GM19351 (cell line): Measurements from ENCODE around the gene PLCH2.

ENCODE experiments used
- ATAC-seq: cut with Tn5 transposase; IDR thresholded peaks from one replicate; pipeline ENCODE4 v1.9.1; 2021; ENCODE audit warnings: mild to moderate bottlenecking, moderate library complexity; ENCODE audit not compliant: unreplicated experiment

The PLCH2 gene

GRCh38 chr1:2495546-2495945 lies 19.5 kb downstream of the PLCH2 start:
- no peak for ATAC-seq

GRCh38 chr1:2496087-2496622 lies 20.1 kb downstream of the PLCH2 start:
- ATAC-seq: no peak

- ATAC-seq: no peak
Observed at GRCh38 chr1:2496746-2497145, 20.7 kb downstream of the PLCH2 start.

- no peak for ATAC-seq
Observed at GRCh38 chr1:2497891-2498290, 21.8 kb downstream of the PLCH2 start.

- ATAC-seq: no peak
Observed at GRCh38 chr1:2498648-2499047, 22.6 kb downstream of the PLCH2 start.

- no peak for ATAC-seq
Observed at GRCh38 chr1:2499260-2499659, 23.2 kb downstream of the PLCH2 start.

- ATAC-seq: no peak
Observed at GRCh38 chr1:2499986-2500596, 24.0 kb downstream of the PLCH2 start.

GRCh38 chr1:2501041-2501819 lies 25.1 kb downstream of the PLCH2 start:
- no peak for ATAC-seq

GRCh38 chr1:2501820-2502119 lies 25.7 kb downstream of the PLCH2 start:
- no peak for ATAC-seq

GRCh38 chr1:2502210-2502609 lies 26.1 kb downstream of the PLCH2 start:
- ATAC-seq: no peak

- no peak for ATAC-seq
Observed at GRCh38 chr1:2502661-2503553, 26.8 kb downstream of the PLCH2 start.

GRCh38 chr1:2503554-2504224 lies 27.6 kb downstream of the PLCH2 start:
- ATAC-seq: no peak

GRCh38 chr1:2504225-2504948 lies 28.3 kb downstream of the PLCH2 start:
- ATAC-seq: no peak

GRCh38 chr1:2504949-2505272 lies 28.8 kb downstream of the PLCH2 start:
- ATAC-seq: no peak

GRCh38 chr1:2505461-2505994 lies 29.4 kb downstream of the PLCH2 start:
- no peak for ATAC-seq

GRCh38 chr1:2506007-2506860 lies 30.1 kb downstream of the PLCH2 start:
- no peak for ATAC-seq

- ATAC-seq: no peak
Observed at GRCh38 chr1:2506901-2507565, 30.9 kb downstream of the PLCH2 start.

GRCh38 chr1:2507744-2508155 lies 31.7 kb downstream of the PLCH2 start:
- no peak for ATAC-seq

- no peak for ATAC-seq
Observed at GRCh38 chr1:2508180-2508579, 32.1 kb downstream of the PLCH2 start.
